Hepatocyte (in vitro differentiated cells): Measurements from ENCODE around the gene APC2. TPM values are rescaled to one million over a fixed set of nuclear protein-coding genes. Genes with fewer than 3 reads are reported as not detected.

ENCODE experiments used
- DNase-seq: peaks from one replicate; pipeline ENCODE4 v3.0.0-alpha.2; 2016; ENCODE audit warnings: low spot score
- H2AFZ ChIP-seq: fragments of 200-600 bp; sonication (generic); 2 replicates; pipeline ENCODE4 v1.6.0; 2016; ENCODE audit warnings: antibody characterized with exemption, mild to moderate bottlenecking
- H3K27ac ChIP-seq: fragments of 200-600 bp; sonication (generic); 2 replicates; pipeline ENCODE4 v1.5.1; 2016; ENCODE audit warnings: mild to moderate bottlenecking
- H3K27me3 ChIP-seq: fragments of 200-600 bp; sonication (generic); 2 replicates; pipeline ENCODE4 v1.6.1; 2016
- H3K36me3 ChIP-seq: fragments of 200-600 bp; sonication (generic); replicated peaks from 2 replicates; pipeline ENCODE4 v1.5.1; 2016; ENCODE audit warnings: low read depth; ENCODE audit not compliant: insufficient read depth
- H3K4me1 ChIP-seq: fragments of 200-600 bp; sonication (generic); 2 replicates; pipeline ENCODE4 v1.5.1; 2016; ENCODE audit warnings: mild to moderate bottlenecking, moderate library complexity; ENCODE audit not compliant: insufficient read depth
- H3K4me2 ChIP-seq: fragments of 200-600 bp; sonication (generic); 2 replicates; pipeline ENCODE4 v1.6.0; 2016
- H3K4me3 ChIP-seq: fragments of 200-600 bp; sonication (generic); 2 replicates; pipeline ENCODE4 v1.5.1; 2016; ENCODE audit warnings: mild to moderate bottlenecking
- H3K79me2 ChIP-seq: fragments of 200-600 bp; sonication (generic); 2 replicates; pipeline ENCODE4 v1.6.0; 2017; ENCODE audit warnings: mild to moderate bottlenecking
- H3K9me2 ChIP-seq: fragments of 200-600 bp; sonication (generic); replicated peaks from 2 replicates; pipeline ENCODE4 v1.6.0; 2017; ENCODE audit warnings: mild to moderate bottlenecking; ENCODE audit not compliant: insufficient read depth
- H3K9me3 ChIP-seq: fragments of 200-600 bp; sonication (generic); 2 replicates; pipeline ENCODE4 v1.5.1; 2016; ENCODE audit warnings: low read depth, mild to moderate bottlenecking
- H4K20me1 ChIP-seq: fragments of 200-600 bp; sonication (generic); 2 replicates; pipeline ENCODE4 v1.6.0; 2016; ENCODE audit warnings: mild to moderate bottlenecking; ENCODE audit not compliant: insufficient read depth, poor library complexity, severe bottlenecking
- CTCF ChIP-seq: fragments of 200-600 bp; sonication (generic); IDR thresholded peaks from 2 replicates; pipeline ENCODE4 v1.5.1; 2016; ENCODE audit warnings: antibody characterized with exemption, mild to moderate bottlenecking; ENCODE audit not compliant: poor library complexity
- EZH2 ChIP-seq: fragments of 200-600 bp; sonication (generic); IDR thresholded peaks from 2 replicates; pipeline ENCODE4 v1.6.1; 2016; ENCODE audit warnings: antibody characterized with exemption, mild to moderate bottlenecking, borderline replicate concordance
- EZH2phosphoT487 ChIP-seq: fragments of 200-600 bp; sonication (generic); IDR thresholded peaks from one replicate; pipeline ENCODE4 v1.6.1; 2018; ENCODE audit warnings: antibody characterized with exemption, mild to moderate bottlenecking, low read depth, moderate library complexity; ENCODE audit not compliant: unreplicated experiment, severe bottlenecking
- WGBS: methylation state at CpG from one replicate; pipeline ENCODE4 v1.1.6; 2016; ENCODE audit warnings: low lambda C conversion rate; ENCODE audit errors: missing lambda C conversion rate; 5-methylcytosine and 5-hydroxymethylcytosine counted together
- polyA plus RNA-seq: library from polyadenylated mRNA; unstranded; fragments of >200 nt; fragmentation: Nextera tagmentation; extraction: Ambion mirVana; gene quantifications from 2 replicates; pipeline ENCODE4 v1.2.1, GENCODE V29; 2016
- total RNA-seq: library from RNA; depleted of rRNA; stranded (reverse); fragments of >200 nt; gene quantifications from 2 replicates; pipeline ENCODE4 v1.2.3, GENCODE V29; 2014

Gene APC2
- total and polyA plus RNA-seq, 2 experiments from 2014 or later = 0.36 to 1.2 TPM

- Histone ChIP-seq H3K79me2 (peaks cover 90% of the 10 kb centered on the region), H3K9me2 (no peaks in the 10 kb centered on the region), H4K20me1 (peaks cover 63% of the 10 kb centered on the region), H3K9me3 (no peaks in the 10 kb centered on the region), H3K4me1 (peaks cover 43% of the 10 kb centered on the region), H3K4me2 (peak overlapping the region; percentile 75), H3K4me3 (no peak overlapping the region), H3K36me3 (no peaks in the 10 kb centered on the region), H3K27me3 (no peaks in the 10 kb centered on the region), H3K27ac (peak overlapping the region; percentile 99), H2AFZ (no peak overlapping the region)
- WGBS = 92% methylated on average over 21 of the region's 21 CpGs
- TF ChIP-seq EZH2 (no peak), CTCF (no peak), EZH2phosphoT487 (no peak)
- no peak for DNase-seq
Observed at GRCh38 chr19:1417145-1417544, 32.8 kb upstream of the APC2 start.

- 72% methylated on average over 30 of the region's 30 CpGs for WGBS
- no peaks in the 10 kb centered on the region for H3K36me3 ChIP-seq
- H4K20me1 ChIP-seq = peaks cover 55% of the 10 kb centered on the region
- peak overlapping the region; percentile 99 for H3K27ac ChIP-seq
- H3K4me2 ChIP-seq = peak overlapping the region; percentile 75
- no peak for TF ChIP-seq EZH2phosphoT487
- no peak for TF ChIP-seq EZH2
- no peak for TF ChIP-seq CTCF
- H3K9me2 ChIP-seq = no peaks in the 10 kb centered on the region
- H3K79me2 ChIP-seq = peaks cover 90% of the 10 kb centered on the region
- no peaks in the 10 kb centered on the region for H3K27me3 ChIP-seq
- no peak for DNase-seq
- no peaks in the 10 kb centered on the region for H3K9me3 ChIP-seq
- no peak overlapping the region for H3K4me3 ChIP-seq
- H2AFZ ChIP-seq = no peak overlapping the region
- peaks cover 43% of the 10 kb centered on the region for H3K4me1 ChIP-seq
Observed at GRCh38 chr19:1417681-1418495, 32.0 kb upstream of the APC2 start.

GRCh38 chr19:1418496-1418775, 31.5 kb upstream of the APC2 start:
- WGBS = 89% methylated on average over 13 of the region's 13 CpGs
- Histone ChIP-seq H3K9me2 (no peaks in the 10 kb centered on the region), H4K20me1 (peaks cover 50% of the 10 kb centered on the region), H2AFZ (no peak overlapping the region), H3K79me2 (peaks cover 90% of the 10 kb centered on the region), H3K9me3 (no peaks in the 10 kb centered on the region), H3K4me3 (no peak overlapping the region), H3K4me2 (peak overlapping the region; percentile 75), H3K27ac (peak overlapping the region; percentile 99), H3K4me1 (peaks cover 43% of the 10 kb centered on the region), H3K36me3 (no peaks in the 10 kb centered on the region), H3K27me3 (no peaks in the 10 kb centered on the region)
- no peak for TF ChIP-seq CTCF
- no peak for TF ChIP-seq EZH2
- TF ChIP-seq EZH2phosphoT487 = no peak
- DNase-seq = no peak
